Activated naive CD4-positive, alpha-beta T cell treated with anti-CD3 and anti-CD28 coated beads, Interleukin-2, amount 10 ng/mL, durations not matched to agents 7 days and 5 days (primary cell): ENCODE data around the gene LMOD3.

ENCODE experiments used
- CTCF ChIA-PET: fragments of 350-600 bp; sonication (Branson Sonifier 250); formaldehyde crosslinking; loops from one replicate; lab custom pipeline; 2021; ENCODE audit warnings: antibody characterized with exemption; lab: Charles Lee
- DNase-seq: peaks from one replicate; pipeline ENCODE4 v3.0.0-alpha.2; 2020
- H3K27ac Mint-ChIP-seq: one replicate; pipeline ENCODE4 v1.8.0; 2021; ENCODE audit warnings: mild to moderate bottlenecking, moderate library complexity, mixed read lengths
- H3K27me3 Mint-ChIP-seq: one replicate; pipeline ENCODE4 v1.8.0; 2021; ENCODE audit warnings: mild to moderate bottlenecking, mixed read lengths
- H3K36me3 Mint-ChIP-seq: one replicate; pipeline ENCODE4 v1.8.0; 2021; ENCODE audit warnings: mixed read lengths
- H3K4me1 Mint-ChIP-seq: one replicate; pipeline ENCODE4 v1.8.0; 2021; ENCODE audit warnings: mixed read lengths
- H3K4me3 Mint-ChIP-seq: one replicate; pipeline ENCODE4 v1.8.0; 2021; ENCODE audit warnings: mild to moderate bottlenecking, moderate library complexity, mixed read lengths
- H3K9me3 Mint-ChIP-seq: one replicate; pipeline ENCODE4 v1.8.0; 2021; ENCODE audit warnings: mixed read lengths

Gene LMOD3

GRCh38 chr3:69142797-69143454, 20.5 kb upstream of the LMOD3 start:
- peaks cover 11% of the 10 kb centered on the region for H3K27me3 Mint-ChIP-seq
- H3K4me1 Mint-ChIP-seq = no peaks in the 10 kb centered on the region
- no peak overlapping the region for H3K27ac Mint-ChIP-seq
- H3K4me3 Mint-ChIP-seq = no peak overlapping the region
- H3K36me3 Mint-ChIP-seq = no peaks in the 10 kb centered on the region
- DNase-seq = no peak
- CTCF ChIA-PET = interaction anchor here (0.7 kb wide), 1 partner anchor 158 kb away, joined by 3 read pairs; no protein-coding TSS in a partner anchor
- no peaks in the 10 kb centered on the region for H3K9me3 Mint-ChIP-seq

- Mint-ChIP-seq H3K4me1 (no peaks in the 10 kb centered on the region), H3K9me3 (no peaks in the 10 kb centered on the region), H3K27ac (no peak overlapping the region), H3K36me3 (no peaks in the 10 kb centered on the region), H3K27me3 (peaks cover 15% of the 10 kb centered on the region), H3K4me3 (no peak overlapping the region)
- no peak for DNase-seq
- CTCF ChIA-PET = interaction anchor here (0.7 kb wide), 1 partner anchor 159 kb away, joined by 3 read pairs; no protein-coding TSS in a partner anchor
Measured at GRCh38 chr3:69142090-69142489, 19.7 kb upstream of the LMOD3 start.

GRCh38 chr3:69141313-69141712, 18.9 kb upstream of the LMOD3 start:
- Mint-ChIP-seq H3K4me3 (no peak overlapping the region), H3K27ac (no peak overlapping the region), H3K27me3 (peaks cover 22% of the 10 kb centered on the region), H3K9me3 (no peaks in the 10 kb centered on the region), H3K4me1 (no peaks in the 10 kb centered on the region), H3K36me3 (no peaks in the 10 kb centered on the region)
- CTCF ChIA-PET = interaction anchor here (1.3 kb wide), 1 partner anchor 20 kb away, joined by 4 read pairs; no protein-coding TSS in a partner anchor
- no peak for DNase-seq

GRCh38 chr3:69137412-69137811, 15.0 kb upstream of the LMOD3 start:
- no peaks in the 10 kb centered on the region for H3K9me3 Mint-ChIP-seq
- peaks cover 18% of the 10 kb centered on the region for H3K27me3 Mint-ChIP-seq
- H3K36me3 Mint-ChIP-seq = no peaks in the 10 kb centered on the region
- CTCF ChIA-PET = no interaction called here
- no peaks in the 10 kb centered on the region for H3K4me1 Mint-ChIP-seq
- no peak overlapping the region for H3K4me3 Mint-ChIP-seq
- DNase-seq = no peak
- H3K27ac Mint-ChIP-seq = no peak overlapping the region

- Mint-ChIP-seq H3K36me3 (no peaks in the 10 kb centered on the region), H3K27ac (no peak overlapping the region), H3K9me3 (no peaks in the 10 kb centered on the region), H3K4me3 (no peak overlapping the region), H3K27me3 (peaks cover 18% of the 10 kb centered on the region), H3K4me1 (no peaks in the 10 kb centered on the region)
- CTCF ChIA-PET = no interaction called here
- DNase-seq = no peak
Measured at GRCh38 chr3:69137005-69137404, 14.6 kb upstream of the LMOD3 start.

DNA sequence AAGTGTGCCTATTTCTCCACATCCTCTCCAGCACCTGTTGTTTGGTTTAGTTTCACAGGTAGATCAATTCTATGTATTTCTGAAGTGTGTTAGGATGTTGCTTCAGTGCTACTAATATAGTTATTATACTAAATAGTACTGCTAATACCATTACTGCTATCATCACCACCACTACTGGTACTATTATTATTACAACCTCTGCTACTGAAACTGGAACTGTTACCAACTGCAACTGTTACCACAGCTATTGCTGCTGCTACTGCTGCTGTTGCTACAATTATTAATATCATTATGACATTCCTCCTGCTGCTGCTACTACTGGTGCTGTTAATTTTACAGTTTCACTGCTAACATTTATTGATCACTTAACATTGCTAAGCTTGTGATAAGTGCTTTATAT, 8.3 kb upstream of the LMOD3 start:
- no peak overlapping the region for H3K27ac Mint-ChIP-seq
- H3K27me3 Mint-ChIP-seq = peaks cover 5% of the 10 kb centered on the region
- no peaks in the 10 kb centered on the region for H3K4me1 Mint-ChIP-seq
- no peak overlapping the region for H3K4me3 Mint-ChIP-seq
- CTCF ChIA-PET = interaction anchor here (2.1 kb wide), 1 partner anchor 10 kb away, joined by 8 read pairs; no protein-coding TSS in a partner anchor
- DNase-seq = no peak
- no peaks in the 10 kb centered on the region for H3K36me3 Mint-ChIP-seq
- no peaks in the 10 kb centered on the region for H3K9me3 Mint-ChIP-seq

DNA sequence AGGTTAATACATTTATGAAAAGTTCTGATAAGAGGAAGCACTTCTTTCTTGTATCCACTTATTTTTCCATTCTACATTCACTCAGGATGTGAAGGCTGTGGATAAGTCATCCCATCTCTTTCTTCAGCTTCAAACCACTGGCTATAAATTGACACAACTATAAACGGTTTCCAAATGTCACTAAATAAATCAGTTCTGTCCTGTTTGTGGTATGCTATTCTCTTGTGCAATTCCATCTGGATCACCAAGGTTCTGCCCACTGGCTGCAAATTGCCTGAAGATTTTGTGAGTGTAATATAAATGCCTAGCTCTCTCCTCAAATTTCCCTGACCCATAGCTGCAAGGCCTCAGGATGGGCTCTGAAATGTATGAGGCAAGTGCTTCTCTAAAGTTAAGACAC, 7.1 kb upstream of the LMOD3 start:
- DNase-seq = no peak
- Mint-ChIP-seq H3K27me3 (peaks cover 9% of the 10 kb centered on the region), H3K9me3 (no peaks in the 10 kb centered on the region), H3K4me3 (no peak overlapping the region), H3K36me3 (no peaks in the 10 kb centered on the region), H3K27ac (no peak overlapping the region), H3K4me1 (no peaks in the 10 kb centered on the region)
- CTCF ChIA-PET = interaction anchor here (1.5 kb wide), 1 partner anchor 280 kb away, joined by 4 read pairs; no protein-coding TSS in a partner anchor

- Mint-ChIP-seq H3K36me3 (no peaks in the 10 kb centered on the region), H3K4me1 (no peaks in the 10 kb centered on the region), H3K4me3 (no peak overlapping the region), H3K27me3 (peaks cover 9% of the 10 kb centered on the region), H3K9me3 (no peaks in the 10 kb centered on the region), H3K27ac (no peak overlapping the region)
- DNase-seq = no peak
- CTCF ChIA-PET = interaction anchor here (1.3 to 1.5 kb wide), 2 partner anchors 178 to 281 kb away, joined by 4 read pairs; no protein-coding TSS in a partner anchor
Measured at GRCh38 chr3:69128509-69128908, 6.1 kb upstream of the LMOD3 start.

DNA sequence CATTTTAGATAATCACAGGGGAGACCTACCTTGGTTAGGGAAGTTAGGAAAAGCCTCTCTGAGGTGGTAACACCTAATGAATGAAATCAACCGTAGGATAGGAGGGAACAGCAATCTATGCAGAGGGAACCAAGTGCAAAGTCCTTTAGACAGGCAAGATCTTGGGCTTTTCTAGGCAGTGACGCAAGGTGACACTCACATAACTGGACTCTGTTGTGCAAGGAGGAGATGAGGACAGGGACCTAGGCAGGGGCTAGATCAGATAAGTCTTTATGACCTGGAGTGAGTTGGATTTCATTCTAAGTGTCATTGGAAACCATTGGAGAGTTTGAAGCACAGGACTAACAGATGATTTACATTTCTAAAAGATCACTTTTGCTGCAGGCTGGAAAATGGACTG, 4.6 kb upstream of the LMOD3 start:
- H3K4me1 Mint-ChIP-seq = no peaks in the 10 kb centered on the region
- H3K27ac Mint-ChIP-seq = no peak overlapping the region
- CTCF ChIA-PET = no interaction called here
- no peak for DNase-seq
- peaks cover 11% of the 10 kb centered on the region for H3K27me3 Mint-ChIP-seq
- no peaks in the 10 kb centered on the region for H3K9me3 Mint-ChIP-seq
- H3K36me3 Mint-ChIP-seq = no peaks in the 10 kb centered on the region
- no peak overlapping the region for H3K4me3 Mint-ChIP-seq

- CTCF ChIA-PET = interaction anchor here (0.6 to 1.6 kb wide), 5 partner anchors 34 to 822 kb away, joined by 3 to 7 read pairs (median 3); no protein-coding TSS in a partner anchor
- H3K4me1 Mint-ChIP-seq = no peaks in the 10 kb centered on the region
- no peak for DNase-seq
- peaks cover 14% of the 10 kb centered on the region for H3K27me3 Mint-ChIP-seq
- H3K27ac Mint-ChIP-seq = no peak overlapping the region
- H3K9me3 Mint-ChIP-seq = no peaks in the 10 kb centered on the region
- no peaks in the 10 kb centered on the region for H3K36me3 Mint-ChIP-seq
- H3K4me3 Mint-ChIP-seq = no peak overlapping the region
Measured at GRCh38 chr3:69126216-69126615, 3.8 kb upstream of the LMOD3 start.

GRCh38 chr3:69121950-69122349, 445 bp downstream of the LMOD3 start:
- Mint-ChIP-seq H3K4me3 (no peak overlapping the region), H3K36me3 (no peaks in the 10 kb centered on the region), H3K27ac (no peak overlapping the region), H3K4me1 (no peaks in the 10 kb centered on the region), H3K27me3 (peaks cover 19% of the 10 kb centered on the region), H3K9me3 (no peaks in the 10 kb centered on the region)
- DNase-seq = no peak
- CTCF ChIA-PET = interaction anchor here (0.6 to 6.7 kb wide), 19 partner anchors 9 to 305 kb away, joined by 3 to 78 read pairs (median 4); partner anchors contain the start of gene FRMD4B

GRCh38 chr3:69121513-69121912, 882 bp downstream of the LMOD3 start:
- Mint-ChIP-seq H3K27ac (no peak overlapping the region), H3K4me1 (no peaks in the 10 kb centered on the region), H3K36me3 (no peaks in the 10 kb centered on the region), H3K4me3 (no peak overlapping the region), H3K27me3 (peaks cover 21% of the 10 kb centered on the region), H3K9me3 (no peaks in the 10 kb centered on the region)
- DNase-seq = no peak
- CTCF ChIA-PET = interaction anchor here (0.6 to 6.7 kb wide), 29 partner anchors 10 to 550 kb away, joined by 3 to 78 read pairs (median 4); partner anchors contain the start of gene FRMD4B

DNA sequence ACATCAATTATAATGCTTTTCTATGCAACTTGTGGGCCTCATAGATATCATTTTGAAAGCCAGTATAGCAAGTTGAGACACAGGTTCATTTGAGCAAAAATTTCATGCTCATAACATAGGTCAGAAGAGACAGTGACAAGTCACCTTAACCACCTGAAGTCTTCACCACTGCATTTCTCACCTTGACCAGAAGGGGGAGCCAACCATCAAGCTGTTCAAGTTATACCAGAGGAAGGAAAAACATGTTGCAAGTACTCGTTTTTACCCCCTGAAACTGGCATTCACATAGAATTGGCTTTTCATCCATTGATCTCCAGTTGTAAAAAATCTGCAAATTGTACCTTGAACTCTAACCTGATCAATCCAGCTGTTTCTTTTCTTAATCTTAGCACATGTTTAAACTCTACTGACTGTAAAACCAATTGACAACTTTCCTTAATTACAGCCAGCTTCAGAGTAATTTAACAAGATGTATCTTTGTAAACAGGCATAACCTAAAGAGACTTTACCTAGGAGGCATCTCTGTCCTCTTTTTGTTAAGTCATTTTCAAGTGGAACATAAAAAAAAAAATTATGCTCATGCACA, 1.4 kb downstream of the LMOD3 start:
- no peak overlapping the region for H3K4me3 Mint-ChIP-seq
- no peak overlapping the region for H3K27ac Mint-ChIP-seq
- H3K9me3 Mint-ChIP-seq = no peaks in the 10 kb centered on the region
- H3K36me3 Mint-ChIP-seq = no peaks in the 10 kb centered on the region
- H3K27me3 Mint-ChIP-seq = peaks cover 21% of the 10 kb centered on the region
- CTCF ChIA-PET = interaction anchor here (0.6 to 6.7 kb wide), 30 partner anchors 9 to 551 kb away, joined by 3 to 78 read pairs (median 4); partner anchors contain the start of gene FRMD4B
- DNase-seq = peak; percentile 88
- no peaks in the 10 kb centered on the region for H3K4me1 Mint-ChIP-seq

- no peaks in the 10 kb centered on the region for H3K36me3 Mint-ChIP-seq
- CTCF ChIA-PET = interaction anchor here (0.8 to 6.7 kb wide), 14 partner anchors 12 to 347 kb away, joined by 3 to 78 read pairs (median 6); no protein-coding TSS in a partner anchor
- H3K27me3 Mint-ChIP-seq = peaks cover 17% of the 10 kb centered on the region
- DNase-seq = no peak
- no peak overlapping the region for H3K27ac Mint-ChIP-seq
- H3K4me3 Mint-ChIP-seq = no peak overlapping the region
- no peaks in the 10 kb centered on the region for H3K4me1 Mint-ChIP-seq
- H3K9me3 Mint-ChIP-seq = no peaks in the 10 kb centered on the region
Measured at GRCh38 chr3:69119681-69120080, 2.7 kb downstream of the LMOD3 start.
